ENCODE results near the gene OTOP3. TPM values are rescaled to one million over a fixed set of nuclear protein-coding genes. Genes with fewer than 3 reads are reported as not detected.

The OTOP3 gene
- total and polyA plus RNA-seq, 2 of the 4 experiments (the other 2 are of a cell fraction), result not detected

DNA sequence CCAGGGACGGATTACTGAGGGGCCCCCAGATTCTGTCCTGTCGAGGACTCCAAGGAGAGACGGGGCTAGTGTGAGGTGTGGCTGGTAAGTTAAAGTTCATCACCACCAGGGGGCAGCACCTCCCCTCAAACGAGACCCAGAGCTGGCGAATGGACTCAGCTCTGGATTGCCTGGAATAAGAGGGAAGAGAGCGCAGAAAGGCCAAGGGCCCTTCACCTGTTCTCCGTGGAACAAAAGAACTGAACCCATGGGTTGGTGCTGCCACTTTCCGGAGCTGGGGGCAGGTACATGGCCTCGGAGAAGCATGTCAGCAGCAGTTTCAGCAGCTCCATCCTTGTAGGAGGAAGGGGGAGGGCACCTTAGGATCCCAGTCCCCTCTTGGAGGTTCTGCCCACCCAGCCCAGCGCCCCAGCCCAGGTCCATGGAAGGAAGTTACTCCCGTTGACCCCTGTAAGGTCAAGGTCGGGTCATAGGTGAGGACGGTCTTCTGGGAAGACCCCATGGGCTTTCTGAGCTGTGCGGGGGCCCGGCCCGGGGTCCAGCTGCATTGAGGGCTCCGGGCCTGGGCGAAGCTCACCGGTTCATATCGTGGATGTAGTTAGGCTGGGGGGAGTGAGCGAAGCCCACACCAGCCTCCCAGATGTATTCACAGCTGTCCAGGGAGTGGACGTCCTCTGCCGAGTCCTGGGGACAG is 26.1 kb downstream of the OTOP3 start (continued):
- TF ChIP-seq FOS (IDR thresholded peaks at IDR 0.05; ENCODE audit: low read depth, low read length) (no peak), MAFK (IDR thresholded peaks at IDR 0.05; ENCODE audit: low read depth, low read length) (no peak), RCOR1 (IDR thresholded peaks at IDR 0.05; ENCODE audit: insufficient replicate concordance, low read length) (no peak), NFE2L2 (IDR thresholded peaks at IDR 0.05; ENCODE audit: low read depth, low read length) (no peak), CEBPB (IDR thresholded peaks at IDR 0.05; ENCODE audit: low read depth, low read length) (no peak), RFX5 (IDR thresholded peaks at IDR 0.05; ENCODE audit: low read depth, low read length) (no peak), CHD1 (IDR thresholded peaks at IDR 0.05; ENCODE audit: low read depth, low read length) (no peak)
